Coronary artery (tissue), 2 donors: ENCODE data around the gene C5AR1.
"Not testable (repeated sequence)": the region's sequence is repeated elsewhere in the genome, so short reads cannot be mapped to it uniquely, and the experiment has no call there.

Experiments
- DNase-seq: peaks from one replicate; pipeline ENCODE4 v3.0.0-alpha.2; 2017; ENCODE audit warnings: low spot score
- H3K27ac ChIP-seq, 2 donors: fragments of 200-600 bp; sonication (generic); one replicate each; pipeline ENCODE4 v1.5.1; 2016 to 2019
- H3K4me3 ChIP-seq: fragments of 200-600 bp; sonication (generic); 2 replicates; pipeline ENCODE4 v1.5.1; 2016; ENCODE audit warnings: mild to moderate bottlenecking, moderate library complexity
- TF ChIP-seq, protein P1 (sequence below): fragments of 200-600 bp; sonication (generic); IDR thresholded peaks from one replicate; pipeline ENCODE4 v1.5.1; 2019; ENCODE audit warnings: antibody characterized with exemption

C5AR1 gene

DNA sequence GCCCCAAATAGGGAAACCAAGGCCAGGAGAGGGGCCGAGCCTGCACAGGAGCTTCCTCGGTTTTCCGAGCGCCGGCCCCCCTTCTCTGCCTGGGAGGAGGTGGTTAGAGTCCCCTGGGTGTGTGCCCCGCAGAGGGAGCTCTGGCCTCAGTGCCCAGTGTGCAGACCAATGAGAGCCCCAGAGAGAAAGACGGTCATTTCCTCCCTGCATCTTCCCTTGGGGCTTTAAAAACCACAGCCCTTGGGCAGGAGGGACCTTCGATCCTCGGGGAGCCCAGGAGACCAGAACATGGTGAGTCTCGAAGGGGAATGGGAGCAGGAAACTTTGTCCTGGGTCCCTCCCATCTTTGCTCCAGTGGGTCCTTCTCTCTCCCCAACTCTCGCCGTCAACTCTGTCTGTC, at the start of gene C5AR1:
C5AR1 (plus strand) TSS at position 254 of the 400 bp plus-strand sequence; CDS start at position 289, 35 bp downstream.
- no peak for DNase-seq
- Histone ChIP-seq H3K4me3 (peak within 1 kb of the TSS; percentile 46), H3K27ac (peak within 1 kb of the TSS in 1 of 2 donors; percentile 59)
- TF ChIP-seq, protein P1, sequence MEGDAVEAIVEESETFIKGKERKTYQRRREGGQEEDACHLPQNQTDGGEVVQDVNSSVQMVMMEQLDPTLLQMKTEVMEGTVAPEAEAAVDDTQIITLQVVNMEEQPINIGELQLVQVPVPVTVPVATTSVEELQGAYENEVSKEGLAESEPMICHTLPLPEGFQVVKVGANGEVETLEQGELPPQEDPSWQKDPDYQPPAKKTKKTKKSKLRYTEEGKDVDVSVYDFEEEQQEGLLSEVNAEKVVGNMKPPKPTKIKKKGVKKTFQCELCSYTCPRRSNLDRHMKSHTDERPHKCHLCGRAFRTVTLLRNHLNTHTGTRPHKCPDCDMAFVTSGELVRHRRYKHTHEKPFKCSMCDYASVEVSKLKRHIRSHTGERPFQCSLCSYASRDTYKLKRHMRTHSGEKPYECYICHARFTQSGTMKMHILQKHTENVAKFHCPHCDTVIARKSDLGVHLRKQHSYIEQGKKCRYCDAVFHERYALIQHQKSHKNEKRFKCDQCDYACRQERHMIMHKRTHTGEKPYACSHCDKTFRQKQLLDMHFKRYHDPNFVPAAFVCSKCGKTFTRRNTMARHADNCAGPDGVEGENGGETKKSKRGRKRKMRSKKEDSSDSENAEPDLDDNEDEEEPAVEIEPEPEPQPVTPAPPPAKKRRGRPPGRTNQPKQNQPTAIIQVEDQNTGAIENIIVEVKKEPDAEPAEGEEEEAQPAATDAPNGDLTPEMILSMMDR: no peak

- Histone ChIP-seq H3K27ac (no peak overlapping the region), H3K4me3 (no peak overlapping the region)
- no peak for DNase-seq
- TF ChIP-seq, protein P1: no peak
Observed at GRCh38 chr19:47260476-47260875, 49.2 kb upstream of the C5AR1 start.

GRCh38 chr19:47261946-47262793, 47.5 kb upstream of the C5AR1 start:
- DNase-seq, H3K4me3 ChIP-seq, H3K27ac ChIP-seq: not testable (repeated sequence)

DNA sequence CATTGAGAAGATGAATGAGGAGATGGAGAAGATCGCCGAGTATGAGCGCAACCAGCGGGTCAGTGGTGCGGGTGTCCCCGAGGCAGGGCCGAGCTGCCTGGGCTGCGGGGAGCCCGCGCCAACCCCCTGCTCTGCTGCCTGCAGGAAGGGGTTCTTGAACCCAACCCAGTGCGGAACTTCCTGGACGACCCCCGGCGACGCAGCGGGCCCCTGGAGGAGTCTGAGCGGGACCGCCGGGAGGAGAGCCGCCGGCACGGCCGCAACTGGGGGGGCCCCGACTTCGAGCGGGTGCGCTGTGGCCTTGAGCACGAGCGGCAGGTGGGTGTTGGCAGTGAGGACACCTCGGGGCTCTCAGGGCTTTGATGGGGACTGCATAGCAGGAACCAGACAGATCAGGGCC, 45.0 kb upstream of the C5AR1 start:
- TF ChIP-seq, protein P1: no peak
- no peak overlapping the region for H3K4me3 ChIP-seq
- H3K27ac ChIP-seq: no peak overlapping the region
- DNase-seq: no peak

DNA sequence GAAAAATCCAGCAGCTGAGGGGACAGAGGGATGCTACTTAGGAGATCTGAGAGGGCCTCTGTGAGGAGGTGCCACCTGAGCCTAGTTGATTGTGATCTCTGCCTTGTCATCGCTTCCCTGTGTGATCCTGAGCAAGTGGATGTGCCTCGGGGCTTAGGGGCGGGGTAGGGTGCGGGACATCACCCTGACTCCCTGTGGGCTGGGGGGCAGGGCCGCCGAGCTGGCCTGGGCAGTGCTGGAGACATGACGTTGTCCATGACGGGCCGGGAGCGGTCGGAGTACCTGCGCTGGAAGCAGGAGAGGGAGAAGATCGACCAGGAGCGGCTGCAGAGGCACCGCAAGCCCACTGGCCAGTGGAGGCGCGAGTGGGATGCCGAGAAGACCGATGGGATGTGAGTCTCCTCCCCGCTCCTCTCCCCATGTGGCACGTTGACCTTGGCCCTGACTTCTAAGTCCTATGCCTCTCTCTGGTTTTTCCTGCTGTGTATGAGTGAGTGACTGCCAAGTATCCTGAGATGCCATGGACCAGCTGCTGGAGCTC, 43.2 kb upstream of the C5AR1 start:
- Histone ChIP-seq H3K27ac (no peak overlapping the region), H3K4me3 (no peak overlapping the region)
- no peak for DNase-seq
- TF ChIP-seq, protein P1: no peak

DNA sequence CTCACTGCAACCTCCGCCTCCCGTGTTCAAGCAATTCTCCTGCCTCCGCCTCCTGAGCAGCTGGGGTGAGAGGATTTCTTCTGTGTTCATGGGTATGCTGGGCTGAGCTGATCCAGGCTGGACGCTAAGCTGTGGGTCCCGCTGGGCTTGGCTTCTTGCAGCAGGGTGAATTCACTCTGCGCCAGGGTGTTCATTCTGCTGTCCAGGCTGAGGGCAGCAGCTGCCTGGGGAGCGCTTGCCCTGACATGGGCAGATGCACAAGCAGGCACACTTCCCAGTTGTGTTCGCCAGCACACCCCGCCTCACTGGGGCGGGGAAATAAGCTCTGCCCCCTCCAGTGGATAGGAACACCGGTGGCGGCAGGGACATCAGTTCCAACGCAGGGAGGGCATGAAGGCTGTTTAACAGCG, 42.3 kb upstream of the C5AR1 start:
- Histone ChIP-seq H3K27ac (no peak overlapping the region), H3K4me3 (no peak overlapping the region)
- no peak for DNase-seq
- TF ChIP-seq, protein P1: no peak

DNA sequence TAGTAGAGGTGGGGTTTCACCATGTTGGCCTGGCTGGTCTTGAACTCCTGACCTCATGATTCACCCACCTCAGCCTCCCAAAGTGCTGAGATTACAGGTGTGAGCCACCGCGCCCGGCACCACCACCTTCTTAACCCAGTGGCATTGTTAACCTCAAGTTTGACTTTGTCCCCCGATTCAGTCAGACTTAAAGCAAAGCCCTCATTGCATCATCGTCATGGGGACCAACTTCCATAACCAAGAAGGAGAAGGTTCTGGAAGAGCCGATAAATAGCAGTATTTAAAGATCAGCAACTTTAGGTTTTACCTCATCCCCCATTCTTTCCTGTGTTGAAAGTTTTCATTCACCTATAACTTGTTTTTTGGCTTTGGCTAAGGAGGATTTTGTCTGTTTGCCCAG, 41.6 kb upstream of the C5AR1 start:
- no peak overlapping the region for H3K4me3 ChIP-seq
- H3K27ac ChIP-seq: no peak overlapping the region
- DNase-seq: no peak
- TF ChIP-seq, protein P1: no peak
